GM13977 (cell line): Measurements from ENCODE around the gene LRRC36.
"Not testable (repeated sequence)": the region's sequence is repeated elsewhere in the genome, so short reads cannot be mapped to it uniquely, and the experiment has no call there.

Experiments
- DNase-seq: peaks from one replicate; pipeline ENCODE4 v3.0.0; 2012; ENCODE audit warnings: low spot score
- CTCF ChIP-seq: IDR thresholded peaks from 2 replicates; pipeline ENCODE4 v1.5.1; 2012; ENCODE audit warnings: mild to moderate bottlenecking, control low read depth; ENCODE audit not compliant: insufficient read depth; ENCODE audit errors: extremely low read depth, missing control alignments
- in situ Hi-C: fragments of 300-500 bp; cut with MboI; formaldehyde crosslinking; loops from one replicate; pipeline ENCODE4 v1.12.0; 2022; ENCODE audit warnings: low sequenced_read_pairs, low pct_unique_long_range_greater_than_20kb, mixed read lengths, inconsistent platforms; ENCODE audit not compliant: unreplicated experiment

Gene LRRC36

GRCh38 chr16:67409631-67410030 lies 83.0 kb downstream of the LRRC36 start:
- no peak for DNase-seq
- in situ Hi-C loops = loop anchor here (10.0 kb wide), 1 partner anchor 145 kb away; no protein-coding TSS in a partner anchor
- TF ChIP-seq CTCF = no peak

GRCh38 chr16:67411339-67411738 lies 84.7 kb downstream of the LRRC36 start:
- DNase-seq = no peak
- no peak for TF ChIP-seq CTCF
- in situ Hi-C loops = no loop called here

- in situ Hi-C loops = no loop called here
- TF ChIP-seq CTCF = no peak
- DNase-seq = no peak
Observed at GRCh38 chr16:67412294-67412693, 85.7 kb downstream of the LRRC36 start.

GRCh38 chr16:67413978-67414911 lies 87.6 kb downstream of the LRRC36 start:
- DNase-seq = no peak
- no peak for TF ChIP-seq CTCF
- in situ Hi-C loops = no loop called here

GRCh38 chr16:67415421-67415820 lies 88.8 kb downstream of the LRRC36 start:
- DNase-seq, in situ Hi-C loops: not testable (repeated sequence)

GRCh38 chr16:67415872-67416793 lies 89.5 kb downstream of the LRRC36 start, which contains the start of gene ZDHHC1:
TSS of gene ZDHHC1 (minus strand) at chr16:67416477. CDS start at chr16:67407775, 8,702 bp downstream.
- peak; percentile 90 for DNase-seq
- in situ Hi-C loops = no loop called here
- peak; percentile 79 for TF ChIP-seq CTCF
